ENCODE measurements around the gene SELENOT.
"Not testable (repeated sequence)": the region's sequence is repeated elsewhere in the genome, so short reads cannot be mapped to it uniquely, and the experiment has no call there.

- not testable (repeated sequence) for TF ChIP-seq CTCF, POLR2A (IDR thresholded peaks at IDR 0.05)
Observed at GRCh38 chr3:150622955-150623354, 19.8 kb downstream of the SELENOT start.

All from testis (tissue), 2 donors.